ENCODE data around the gene PRKAG2. TPM values are rescaled to one million over a fixed set of nuclear protein-coding genes. Genes with fewer than 3 reads are reported as not detected.
"Not testable (repeated sequence)": the region's sequence is repeated elsewhere in the genome, so short reads cannot be mapped to it uniquely, and the experiment has no call there.

The PRKAG2 gene
- total RNA-seq, 2 donors from 2014 or later, result 23.2 to 28.4 TPM

GRCh38 chr7:151782598-151783448 is 94.1 kb downstream of the PRKAG2 start:
- Mint-ChIP-seq H3K9me3 (no peaks in the 10 kb centered on the region), H3K4me3 (peak overlapping the region; percentile 81 to 85), H3K27me3 (ENCODE audit: low read depth) (no peaks in the 10 kb centered on the region), H3K4me1 (ENCODE audit: low read depth) (peaks cover 13% of the 10 kb centered on the region), H3K27ac (peak overlapping the region; percentile 18), H3K36me3 (ENCODE audit: insufficient read depth in 2 of 2) (peaks cover 0 to 1% of the 10 kb centered on the region in 2 donors)
- ATAC-seq (replicated peaks in 1 of 2) (peak; percentile 96 to 97), DNase-seq (peak; percentile 86)

- H3K27ac Mint-ChIP-seq, result not testable (repeated sequence)
Measured at GRCh38 chr7:151782256-151782597, 94.7 kb downstream of the PRKAG2 start.

GRCh38 chr7:151781161-151781845 is 95.6 kb downstream of the PRKAG2 start:
- ATAC-seq (replicated peaks in 1 of 2) (no peak), DNase-seq (no peak)
- Mint-ChIP-seq H3K4me3 (peak overlapping the region in 1 of 2 donors; percentile 25), H3K36me3 (ENCODE audit: insufficient read depth in 2 of 2) (peaks cover 0 to 1% of the 10 kb centered on the region in 2 donors), H3K9me3 (no peaks in the 10 kb centered on the region), H3K4me1 (ENCODE audit: low read depth) (peaks cover 12% of the 10 kb centered on the region), H3K27ac (no peak overlapping the region), H3K27me3 (ENCODE audit: low read depth) (no peaks in the 10 kb centered on the region)

More at GRCh38 chr7:151782256-151782597, 94.7 kb downstream of the PRKAG2 start:
- H3K9me3 Mint-ChIP-seq; H3K27me3 Mint-ChIP-seq (ENCODE audit: low read depth); DNase-seq; ATAC-seq (replicated peaks in 1 of 2); H3K36me3 Mint-ChIP-seq (ENCODE audit: insufficient read depth in 2 of 2): not testable (repeated sequence)
- peak overlapping the region; percentile 81 to 85 for H3K4me3 Mint-ChIP-seq
- H3K4me1 Mint-ChIP-seq (ENCODE audit: low read depth), result peaks cover 12% of the 10 kb centered on the region

- no peak for DNase-seq
- Mint-ChIP-seq H3K4me3 (no peak overlapping the region), H3K9me3 (no peaks in the 10 kb centered on the region), H3K27me3 (ENCODE audit: low read depth) (no peaks in the 10 kb centered on the region), H3K4me1 (ENCODE audit: low read depth) (peaks cover 12% of the 10 kb centered on the region), H3K36me3 (ENCODE audit: insufficient read depth in 2 of 2) (peaks cover 0 to 1% of the 10 kb centered on the region in 2 donors), H3K27ac (peak overlapping the region; percentile 20)
- ATAC-seq (replicated peaks in 1 of 2), result no peak
Measured at GRCh38 chr7:151780631-151781030, 96.3 kb downstream of the PRKAG2 start.

- Mint-ChIP-seq H3K9me3 (no peaks in the 10 kb centered on the region), H3K4me3 (no peak overlapping the region), H3K4me1 (ENCODE audit: low read depth) (peaks cover 12% of the 10 kb centered on the region), H3K36me3 (ENCODE audit: insufficient read depth in 2 of 2) (peaks cover 0 to 1% of the 10 kb centered on the region in 2 donors), H3K27ac (no peak overlapping the region), H3K27me3 (ENCODE audit: low read depth) (no peaks in the 10 kb centered on the region)
- ATAC-seq (replicated peaks in 1 of 2), result no peak
- DNase-seq, result no peak
Measured at GRCh38 chr7:151779678-151780077, 97.2 kb downstream of the PRKAG2 start.

- H3K4me3 Mint-ChIP-seq, result no peak overlapping the region
- DNase-seq (no peak), ATAC-seq (replicated peaks in 1 of 2) (no peak)
- H3K36me3 Mint-ChIP-seq (ENCODE audit: insufficient read depth in 2 of 2), result peaks cover 0 to 1% of the 10 kb centered on the region in 2 donors
- H3K4me1 Mint-ChIP-seq (ENCODE audit: low read depth), result peaks cover 12% of the 10 kb centered on the region
- no peaks in the 10 kb centered on the region for H3K9me3 Mint-ChIP-seq
- H3K27me3 Mint-ChIP-seq (ENCODE audit: low read depth), result no peaks in the 10 kb centered on the region
- H3K27ac Mint-ChIP-seq, result no peak overlapping the region
Measured at GRCh38 chr7:151779255-151779654, 97.7 kb downstream of the PRKAG2 start.

GRCh38 chr7:151777908-151778670 is 98.8 kb downstream of the PRKAG2 start:
- DNase-seq (no peak), ATAC-seq (replicated peaks in 1 of 2) (no peak)
- Mint-ChIP-seq H3K9me3 (no peaks in the 10 kb centered on the region), H3K4me3 (no peak overlapping the region), H3K27me3 (ENCODE audit: low read depth) (no peaks in the 10 kb centered on the region), H3K27ac (peak overlapping the region; percentile 25), H3K4me1 (ENCODE audit: low read depth) (peaks cover 6% of the 10 kb centered on the region), H3K36me3 (ENCODE audit: insufficient read depth in 2 of 2) (peaks cover 0 to 1% of the 10 kb centered on the region in 2 donors)

GRCh38 chr7:151777495-151777880 is 99.4 kb downstream of the PRKAG2 start:
- Mint-ChIP-seq H3K27me3 (ENCODE audit: low read depth) (no peaks in the 10 kb centered on the region), H3K4me3 (no peak overlapping the region), H3K36me3 (ENCODE audit: insufficient read depth in 2 of 2) (peaks cover 0 to 1% of the 10 kb centered on the region in 2 donors), H3K4me1 (ENCODE audit: low read depth) (peaks cover 1% of the 10 kb centered on the region), H3K9me3 (no peaks in the 10 kb centered on the region), H3K27ac (no peak overlapping the region)
- DNase-seq, result no peak
- ATAC-seq (replicated peaks in 1 of 2), result no peak

- Mint-ChIP-seq H3K36me3 (ENCODE audit: insufficient read depth in 2 of 2) (peaks cover 0 to 1% of the 10 kb centered on the region in 2 donors), H3K4me3 (no peak overlapping the region), H3K27ac (no peak overlapping the region), H3K4me1 (ENCODE audit: low read depth) (no peaks in the 10 kb centered on the region), H3K9me3 (no peaks in the 10 kb centered on the region), H3K27me3 (ENCODE audit: low read depth) (no peaks in the 10 kb centered on the region)
- ATAC-seq (replicated peaks in 1 of 2) (no peak), DNase-seq (no peak)
Measured at GRCh38 chr7:151776876-151777494, 99.9 kb downstream of the PRKAG2 start.

GRCh38 chr7:151776446-151776845 is 100.5 kb downstream of the PRKAG2 start:
- ATAC-seq (replicated peaks in 1 of 2) (no peak), DNase-seq (no peak)
- Mint-ChIP-seq H3K36me3 (ENCODE audit: insufficient read depth in 2 of 2) (peaks cover 0 to 1% of the 10 kb centered on the region in 2 donors), H3K9me3 (no peaks in the 10 kb centered on the region), H3K4me1 (ENCODE audit: low read depth) (peaks cover 4% of the 10 kb centered on the region), H3K27me3 (ENCODE audit: low read depth) (no peaks in the 10 kb centered on the region), H3K4me3 (no peak overlapping the region), H3K27ac (no peak overlapping the region)

GRCh38 chr7:151775547-151776443 is 101.1 kb downstream of the PRKAG2 start:
- Mint-ChIP-seq H3K9me3 (no peaks in the 10 kb centered on the region), H3K4me3 (no peak overlapping the region), H3K27ac (no peak overlapping the region), H3K36me3 (ENCODE audit: insufficient read depth in 2 of 2) (peaks cover 0 to 1% of the 10 kb centered on the region in 2 donors), H3K4me1 (ENCODE audit: low read depth) (peaks cover 7% of the 10 kb centered on the region), H3K27me3 (ENCODE audit: low read depth) (no peaks in the 10 kb centered on the region)
- DNase-seq (no peak), ATAC-seq (replicated peaks in 1 of 2) (no peak)

GRCh38 chr7:151774951-151775350 is 102.0 kb downstream of the PRKAG2 start:
- Mint-ChIP-seq H3K9me3 (no peaks in the 10 kb centered on the region), H3K36me3 (ENCODE audit: insufficient read depth in 2 of 2) (no peaks in the 10 kb centered on the region), H3K27ac (no peak overlapping the region), H3K4me3 (no peak overlapping the region), H3K4me1 (ENCODE audit: low read depth) (peaks cover 15% of the 10 kb centered on the region), H3K27me3 (ENCODE audit: low read depth) (no peaks in the 10 kb centered on the region)
- ATAC-seq (replicated peaks in 1 of 2), result no peak
- DNase-seq, result no peak
